Activated gamma-delta T cell treated with anti-CD3 and anti-CD28 coated beads, Interleukin-2, amount 50 U/mL, for 16 hours (primary cell): ENCODE data around the gene CUX1.
"Not testable (repeated sequence)": the region's sequence is repeated elsewhere in the genome, so short reads cannot be mapped to it uniquely, and the experiment has no call there.

ENCODE experiments used
- DNase-seq: peaks from one replicate; pipeline ENCODE4 v3.0.0-alpha.2; 2020; ENCODE audit warnings: low read depth

Gene CUX1

GRCh38 chr7:102009628-102010027 is 192.2 kb downstream of the CUX1 start:
- DNase-seq, result no peak

- not testable (repeated sequence) for DNase-seq
Measured at GRCh38 chr7:102012112-102012830, 194.8 kb downstream of the CUX1 start.

- DNase-seq, result no peak
Measured at GRCh38 chr7:102012941-102013461, 195.6 kb downstream of the CUX1 start.

GRCh38 chr7:102018876-102019275 is 201.4 kb downstream of the CUX1 start:
- DNase-seq, result no peak

GRCh38 chr7:102019461-102019860 is 202.0 kb downstream of the CUX1 start:
- DNase-seq, result no peak

- DNase-seq, result no peak
Measured at GRCh38 chr7:102021841-102022618, 204.6 kb downstream of the CUX1 start.

- DNase-seq, result no peak
Measured at GRCh38 chr7:102024005-102024768, 206.8 kb downstream of the CUX1 start.

GRCh38 chr7:102024769-102025391 is 207.5 kb downstream of the CUX1 start:
- DNase-seq, result no peak

GRCh38 chr7:102025777-102026176 is 208.4 kb downstream of the CUX1 start:
- DNase-seq, result not testable (repeated sequence)

- no peak for DNase-seq
Measured at GRCh38 chr7:102028206-102028826, 210.9 kb downstream of the CUX1 start.

GRCh38 chr7:102029616-102030015 is 212.2 kb downstream of the CUX1 start:
- no peak for DNase-seq

- DNase-seq, result no peak
Measured at GRCh38 chr7:102030696-102031095, 213.3 kb downstream of the CUX1 start.

- DNase-seq, result no peak
Measured at GRCh38 chr7:102036958-102037357, 219.5 kb downstream of the CUX1 start.

GRCh38 chr7:102039706-102040105 is 222.3 kb downstream of the CUX1 start:
- DNase-seq, result no peak

- DNase-seq, result no peak
Measured at GRCh38 chr7:102040569-102040968, 223.1 kb downstream of the CUX1 start.

GRCh38 chr7:102042016-102042656 is 224.7 kb downstream of the CUX1 start:
- DNase-seq, result no peak

- not testable (repeated sequence) for DNase-seq
Measured at GRCh38 chr7:102042796-102043195, 225.4 kb downstream of the CUX1 start.

GRCh38 chr7:102044641-102044983 is 227.2 kb downstream of the CUX1 start:
- DNase-seq, result no peak

- no peak for DNase-seq
Measured at GRCh38 chr7:102044984-102045673, 227.7 kb downstream of the CUX1 start.

GRCh38 chr7:102045681-102046372 is 228.4 kb downstream of the CUX1 start:
- no peak for DNase-seq
